IPS-NIHi7 (cell line): ENCODE measurements around the gene KRTAP10-1.

Experiments used
- DNase-seq: peaks from one replicate; pipeline ENCODE4 v3.0.0; 2012; ENCODE audit warnings: mixed read lengths; ENCODE audit errors: extremely low spot score

The KRTAP10-1 gene

GRCh38 chr21:44528634-44528995, 11.4 kb downstream of the KRTAP10-1 start:
- no peak for DNase-seq

- DNase-seq, result no peak
Measured at GRCh38 chr21:44527983-44528633, 11.9 kb downstream of the KRTAP10-1 start.

- DNase-seq, result no peak
Measured at GRCh38 chr21:44527156-44527982, 12.6 kb downstream of the KRTAP10-1 start.

- no peak for DNase-seq
Measured at GRCh38 chr21:44526096-44526997, 13.6 kb downstream of the KRTAP10-1 start.

- no peak for DNase-seq
Measured at GRCh38 chr21:44525391-44526095, 14.5 kb downstream of the KRTAP10-1 start.

GRCh38 chr21:44524414-44525371, 15.3 kb downstream of the KRTAP10-1 start:
- no peak for DNase-seq

GRCh38 chr21:44523567-44524413, 16.2 kb downstream of the KRTAP10-1 start:
- DNase-seq, result no peak

GRCh38 chr21:44522753-44523204, 17.2 kb downstream of the KRTAP10-1 start:
- no peak for DNase-seq

GRCh38 chr21:44521928-44522752, 17.9 kb downstream of the KRTAP10-1 start:
- DNase-seq, result no peak

- DNase-seq, result no peak
Measured at GRCh38 chr21:44521301-44521927, 18.6 kb downstream of the KRTAP10-1 start.

- no peak for DNase-seq
Measured at GRCh38 chr21:44520326-44521300, 19.4 kb downstream of the KRTAP10-1 start.

GRCh38 chr21:44519346-44520325, 20.4 kb downstream of the KRTAP10-1 start:
- DNase-seq, result no peak

GRCh38 chr21:44518686-44519085, 21.3 kb downstream of the KRTAP10-1 start:
- DNase-seq, result no peak

- DNase-seq, result peak; percentile 79
Measured at GRCh38 chr21:44517175-44517899, 22.7 kb downstream of the KRTAP10-1 start.

- DNase-seq, result no peak
Measured at GRCh38 chr21:44516828-44517174, 23.2 kb downstream of the KRTAP10-1 start.
